Peyer's patch (tissue), 4 donors: ENCODE results near the gene NFKBIZ. TPM values are rescaled to one million over a fixed set of nuclear protein-coding genes. Genes with fewer than 3 reads are reported as not detected.
A peak's percentile ranks its signal among the peaks of the same experiment; 100 is the strongest.

ENCODE experiments used
- DNase-seq, 3 donors: peaks; one replicate each; pipeline ENCODE4 v3.0.0-alpha.2; 2017 to 2019
- H3K27ac ChIP-seq, 4 donors: fragments of 200-600 bp; sonication (generic); one replicate each; pipeline ENCODE4 v1.5.1; 2016 to 2019
- H3K27me3 ChIP-seq, 2 donors: fragments of 200-600 bp; sonication (generic); one replicate each; pipeline ENCODE4 v1.5.1; 2019
- H3K36me3 ChIP-seq, 3 donors: fragments of 200-600 bp; sonication (generic); one replicate each; pipeline ENCODE4 v1.5.1; 2016 to 2019
- H3K4me1 ChIP-seq, 4 donors: fragments of 200-600 bp; sonication (generic); one replicate each; pipeline ENCODE4 v1.5.1; 2016 to 2019
- H3K4me3 ChIP-seq, 4 donors: fragments of 200-600 bp; sonication (generic); 1 replicate in 3 of 4; 2 replicates in 1 of 4; pipeline ENCODE4 v1.5.1; 2016 to 2019; ENCODE audit warnings: mild to moderate bottlenecking in 1 of 4
- H3K9me3 ChIP-seq, 4 donors: fragments of 200-600 bp; sonication (generic); one replicate each; pipeline ENCODE4 v1.5.1; 2016 to 2019; ENCODE audit warnings: mild to moderate bottlenecking in 1 of 4
- POLR2A ChIP-seq, 2 donors: fragments of 450-650 bp; IDR thresholded peaks; one replicate each; pipeline ENCODE4 v1.5.1; 2017; ENCODE audit warnings: antibody characterized with exemption in 2 of 2, mild to moderate bottlenecking in 2 of 2, moderate library complexity in 2 of 2
- total RNA-seq, 4 donors: library from RNA; depleted of rRNA; stranded (reverse); fragments of >200 nt; gene quantifications; one replicate each; pipeline ENCODE4 v1.1.0, GENCODE V29; 2016
- TF ChIP-seq, protein P1 (sequence below), 6 experiments: fragments of 450-650 bp in 4 of 6; fragments of 200-600 bp in 2 of 6; sonication (generic) in 1 of 6; IDR thresholded peaks; one replicate each; pipeline ENCODE4 v1.5.1; 2017 to 2019; ENCODE audit warnings: antibody characterized with exemption in 6 of 6, mild to moderate bottlenecking in 3 of 6, moderate library complexity in 1 of 6

Gene NFKBIZ
- total RNA-seq, 4 donors from 2014 or later: 37.1 to 70.1 (median 52.9) TPM

DNA sequence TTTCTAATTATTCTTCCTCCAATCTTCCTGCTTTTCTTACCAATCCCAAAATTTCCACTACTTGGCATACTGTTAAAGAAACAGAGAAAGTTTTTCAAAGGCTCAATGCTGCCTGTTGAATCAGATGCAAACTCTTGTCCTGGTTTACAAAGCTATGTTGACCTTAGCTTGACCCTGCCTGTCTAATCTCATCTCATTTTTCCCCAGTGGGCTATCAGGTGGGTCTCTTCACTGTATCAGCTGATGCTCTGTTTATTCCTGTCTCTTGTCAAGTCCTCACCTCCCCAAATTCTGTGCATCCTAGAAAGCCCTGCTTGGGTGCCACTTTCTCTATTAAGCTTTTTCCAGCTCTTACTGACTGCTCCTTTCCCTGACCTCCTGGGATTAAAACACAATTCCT is 18.2 kb downstream of the NFKBIZ start:
- TF ChIP-seq, protein P1, sequence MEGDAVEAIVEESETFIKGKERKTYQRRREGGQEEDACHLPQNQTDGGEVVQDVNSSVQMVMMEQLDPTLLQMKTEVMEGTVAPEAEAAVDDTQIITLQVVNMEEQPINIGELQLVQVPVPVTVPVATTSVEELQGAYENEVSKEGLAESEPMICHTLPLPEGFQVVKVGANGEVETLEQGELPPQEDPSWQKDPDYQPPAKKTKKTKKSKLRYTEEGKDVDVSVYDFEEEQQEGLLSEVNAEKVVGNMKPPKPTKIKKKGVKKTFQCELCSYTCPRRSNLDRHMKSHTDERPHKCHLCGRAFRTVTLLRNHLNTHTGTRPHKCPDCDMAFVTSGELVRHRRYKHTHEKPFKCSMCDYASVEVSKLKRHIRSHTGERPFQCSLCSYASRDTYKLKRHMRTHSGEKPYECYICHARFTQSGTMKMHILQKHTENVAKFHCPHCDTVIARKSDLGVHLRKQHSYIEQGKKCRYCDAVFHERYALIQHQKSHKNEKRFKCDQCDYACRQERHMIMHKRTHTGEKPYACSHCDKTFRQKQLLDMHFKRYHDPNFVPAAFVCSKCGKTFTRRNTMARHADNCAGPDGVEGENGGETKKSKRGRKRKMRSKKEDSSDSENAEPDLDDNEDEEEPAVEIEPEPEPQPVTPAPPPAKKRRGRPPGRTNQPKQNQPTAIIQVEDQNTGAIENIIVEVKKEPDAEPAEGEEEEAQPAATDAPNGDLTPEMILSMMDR (IDR thresholded peaks at IDR 0.05): no peak
- no peak for TF ChIP-seq POLR2A (IDR thresholded peaks at IDR 0.05)
- Histone ChIP-seq H3K36me3 (no peaks in the 10 kb centered on the region), H3K27me3 (no peaks in the 10 kb centered on the region), H3K9me3 (no peaks in the 10 kb centered on the region), H3K27ac (no peak overlapping the region), H3K4me1 (peaks cover 0 to 5% (median 0%) of the 10 kb centered on the region in 4 donors), H3K4me3 (no peak overlapping the region)
- DNase-seq: no peak

DNA sequence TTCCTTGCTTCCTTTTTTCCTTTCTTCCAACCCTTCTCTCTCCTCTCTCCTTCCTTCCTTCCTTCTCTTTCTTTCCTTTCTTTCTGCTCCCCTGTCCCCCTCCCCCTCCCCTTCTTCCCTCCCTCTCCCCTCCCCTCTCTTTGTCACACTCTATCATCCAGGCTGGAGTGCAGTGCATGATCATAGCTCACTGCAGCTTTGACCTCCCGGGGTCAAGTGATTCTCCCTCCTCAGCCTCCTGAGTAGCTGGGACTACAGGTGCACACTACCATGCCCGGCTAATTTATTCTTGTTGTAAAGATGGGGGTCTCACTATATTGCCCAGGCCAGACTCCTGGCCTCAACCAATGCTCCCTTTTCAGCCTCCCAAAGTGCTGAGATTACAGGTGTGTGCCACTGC is 18.7 kb downstream of the NFKBIZ start:
- Histone ChIP-seq H3K27ac (peak overlapping the region in 3 of 4 donors; percentile 29 to 67 (median 53)), H3K36me3 (no peaks in the 10 kb centered on the region), H3K27me3 (no peaks in the 10 kb centered on the region), H3K4me1 (peaks cover 0 to 5% (median 0%) of the 10 kb centered on the region in 4 donors), H3K4me3 (peak overlapping the region in 1 of 4 donors; percentile 3), H3K9me3 (no peaks in the 10 kb centered on the region)
- no peak for DNase-seq
- no peak for TF ChIP-seq POLR2A (IDR thresholded peaks at IDR 0.05)
- TF ChIP-seq, protein P1 (IDR thresholded peaks at IDR 0.05): no peak

DNA sequence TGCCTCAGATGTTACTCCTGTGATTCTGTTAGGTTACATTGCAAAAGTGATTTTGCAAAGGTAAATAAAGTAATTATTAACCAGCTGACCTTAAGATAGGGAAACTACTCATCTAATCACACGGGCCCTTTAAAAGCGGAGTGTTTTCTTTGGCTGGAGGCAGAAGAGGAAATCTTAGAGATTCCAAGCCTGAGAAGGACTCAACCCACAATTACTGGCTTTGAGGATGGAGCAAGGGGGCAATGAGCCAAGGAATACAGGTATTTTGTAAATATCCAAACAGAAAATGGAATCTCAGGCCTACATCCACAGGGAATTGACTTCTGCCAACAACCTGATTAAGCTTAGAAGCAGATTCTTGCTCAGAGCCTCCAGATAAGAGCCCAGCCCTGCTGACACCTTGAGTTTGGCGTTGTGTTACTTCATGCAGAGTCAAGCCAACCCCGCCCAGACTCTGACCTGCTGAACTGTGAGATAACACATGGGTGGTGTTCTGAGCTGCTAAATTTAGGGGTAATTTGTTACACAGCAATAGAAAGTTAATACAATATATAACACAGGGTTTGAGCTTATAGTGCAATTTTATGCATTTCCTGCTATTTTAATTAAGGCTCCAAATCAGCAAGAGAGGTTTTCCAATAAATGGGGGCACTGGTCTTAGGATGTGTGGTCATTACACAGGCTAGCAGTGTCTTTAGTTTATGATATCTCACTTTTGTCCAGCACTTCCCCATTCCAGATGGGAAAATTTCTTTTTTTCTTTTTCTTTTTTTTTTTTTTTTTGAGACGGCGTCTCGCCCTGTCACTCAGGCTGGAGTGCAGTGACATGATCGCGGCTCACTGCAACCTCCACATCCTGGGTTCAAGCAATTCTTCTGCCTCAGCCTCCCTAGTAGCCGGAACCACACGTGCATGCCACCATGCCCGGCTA is 19.5 kb downstream of the NFKBIZ start:
- peak overlapping the region in 3 of 4 donors; percentile 29 to 67 (median 53) for H3K27ac ChIP-seq
- H3K27me3 ChIP-seq: no peaks in the 10 kb centered on the region
- TF ChIP-seq, protein P1 (IDR thresholded peaks at IDR 0.05): no peak
- TF ChIP-seq POLR2A (IDR thresholded peaks at IDR 0.05): no peak
- H3K36me3 ChIP-seq: no peaks in the 10 kb centered on the region
- peaks cover 0 to 5% (median 0%) of the 10 kb centered on the region in 4 donors for H3K4me1 ChIP-seq
- H3K4me3 ChIP-seq: peak overlapping the region in 1 of 4 donors; percentile 3
- H3K9me3 ChIP-seq: no peaks in the 10 kb centered on the region
- peak in 2 of 3 donors; percentile 69 to 84 for DNase-seq

DNA sequence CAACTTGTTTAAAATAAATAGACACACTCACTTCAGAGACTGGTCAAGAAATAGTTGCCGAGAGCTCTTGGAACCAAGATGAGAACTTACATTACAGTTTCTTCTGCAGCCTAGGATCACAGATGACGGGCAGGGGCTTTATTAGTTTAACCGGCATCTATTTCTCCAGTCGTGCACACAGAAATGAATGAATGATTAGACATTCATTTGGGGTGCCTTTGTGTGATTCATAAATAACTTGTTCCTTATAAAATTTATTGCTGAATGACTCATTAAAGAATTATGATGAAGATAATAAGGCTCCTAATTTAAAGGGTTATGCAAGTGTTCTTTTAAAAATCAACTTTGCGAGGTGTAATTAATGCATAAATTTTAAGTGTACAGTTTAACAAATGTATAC is 20.8 kb downstream of the NFKBIZ start:
- no peaks in the 10 kb centered on the region for H3K9me3 ChIP-seq

DNA sequence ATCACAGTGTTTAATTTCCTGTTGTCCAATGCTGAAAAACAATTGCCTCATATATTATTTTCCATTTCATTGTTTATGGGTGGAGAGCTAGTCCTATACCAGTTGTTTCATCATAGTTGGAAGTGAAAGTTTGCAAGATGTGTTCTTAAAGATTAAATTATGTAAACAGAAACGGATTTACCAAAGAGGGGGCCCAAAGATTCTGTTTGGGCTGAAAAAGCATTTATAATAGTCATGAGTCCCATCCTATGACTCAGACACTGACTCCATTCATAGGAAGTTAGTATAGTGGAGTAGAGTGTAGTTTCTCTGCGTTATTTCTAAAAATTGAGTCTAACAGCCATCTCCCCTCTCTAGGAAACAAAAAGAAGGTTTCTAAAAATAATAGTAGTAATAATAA is 24.3 kb downstream of the NFKBIZ start:
- Histone ChIP-seq H3K4me3 (no peak overlapping the region), H3K9me3 (no peaks in the 10 kb centered on the region), H3K27ac (no peak overlapping the region), H3K4me1 (no peaks in the 10 kb centered on the region), H3K36me3 (no peaks in the 10 kb centered on the region), H3K27me3 (no peaks in the 10 kb centered on the region)
- DNase-seq: no peak
- TF ChIP-seq POLR2A (IDR thresholded peaks at IDR 0.05): no peak
- TF ChIP-seq, protein P1 (IDR thresholded peaks at IDR 0.05): no peak

More for the DNA sequence above, 20.8 kb downstream of the NFKBIZ start:
- DNase-seq: no peak
- H3K36me3 ChIP-seq: no peaks in the 10 kb centered on the region
- TF ChIP-seq, protein P1 (IDR thresholded peaks at IDR 0.05): no peak
- no peak for TF ChIP-seq POLR2A (IDR thresholded peaks at IDR 0.05)
- no peaks in the 10 kb centered on the region for H3K27me3 ChIP-seq
- peaks cover 0 to 5% (median 0%) of the 10 kb centered on the region in 4 donors for H3K4me1 ChIP-seq
- H3K27ac ChIP-seq: no peak overlapping the region
- no peak overlapping the region for H3K4me3 ChIP-seq
